OCI-LY1 (cell line): Measurements from ENCODE around the gene USP10.

ENCODE experiments used
- EZH2 ChIP-seq: fragments of 200-600 bp; sonication (generic), shearing (Covaris generic); IDR thresholded peaks from 2 replicates; pipeline ENCODE4 v1.8.0; 2017; ENCODE audit warnings: borderline replicate concordance, mixed run types, mild to moderate bottlenecking, antibody characterized with exemption, low read length, moderate library complexity, mixed read lengths
- TF ChIP-seq, protein P1 (sequence below): fragments of 200-600 bp; sonication (generic), shearing (Covaris generic); IDR thresholded peaks from 2 replicates; pipeline ENCODE4 v1.5.1; 2017; ENCODE audit warnings: mild to moderate bottlenecking, antibody characterized with exemption, low read length, moderate library complexity, mixed read lengths

DNA sequence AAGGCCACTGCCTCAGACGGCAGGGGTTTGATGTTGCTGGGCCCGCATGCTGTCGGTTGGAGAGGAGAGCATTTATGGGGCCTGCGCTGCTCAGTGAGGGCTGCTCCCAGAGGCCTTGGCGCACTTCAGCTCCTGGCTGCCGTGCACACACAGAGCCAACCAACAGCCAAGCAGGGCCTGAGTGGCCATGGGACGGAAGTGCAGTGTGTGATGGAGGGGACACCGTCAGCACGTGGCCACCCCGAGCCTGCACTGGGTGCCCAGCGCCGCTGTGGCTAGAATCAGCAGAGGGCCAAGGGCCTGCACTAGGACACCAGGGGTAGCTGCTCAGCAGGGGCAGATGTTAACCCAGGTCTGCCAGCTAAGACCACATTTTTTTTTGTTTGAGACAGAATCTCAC, 29.7 kb upstream of the USP10 start:
- TF ChIP-seq, protein P1, sequence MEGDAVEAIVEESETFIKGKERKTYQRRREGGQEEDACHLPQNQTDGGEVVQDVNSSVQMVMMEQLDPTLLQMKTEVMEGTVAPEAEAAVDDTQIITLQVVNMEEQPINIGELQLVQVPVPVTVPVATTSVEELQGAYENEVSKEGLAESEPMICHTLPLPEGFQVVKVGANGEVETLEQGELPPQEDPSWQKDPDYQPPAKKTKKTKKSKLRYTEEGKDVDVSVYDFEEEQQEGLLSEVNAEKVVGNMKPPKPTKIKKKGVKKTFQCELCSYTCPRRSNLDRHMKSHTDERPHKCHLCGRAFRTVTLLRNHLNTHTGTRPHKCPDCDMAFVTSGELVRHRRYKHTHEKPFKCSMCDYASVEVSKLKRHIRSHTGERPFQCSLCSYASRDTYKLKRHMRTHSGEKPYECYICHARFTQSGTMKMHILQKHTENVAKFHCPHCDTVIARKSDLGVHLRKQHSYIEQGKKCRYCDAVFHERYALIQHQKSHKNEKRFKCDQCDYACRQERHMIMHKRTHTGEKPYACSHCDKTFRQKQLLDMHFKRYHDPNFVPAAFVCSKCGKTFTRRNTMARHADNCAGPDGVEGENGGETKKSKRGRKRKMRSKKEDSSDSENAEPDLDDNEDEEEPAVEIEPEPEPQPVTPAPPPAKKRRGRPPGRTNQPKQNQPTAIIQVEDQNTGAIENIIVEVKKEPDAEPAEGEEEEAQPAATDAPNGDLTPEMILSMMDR = no peak
- no peak for TF ChIP-seq EZH2
